ENCODE data around the gene ASPG.

- TF ChIP-seq EZH2 (IDR thresholded peaks at IDR 0.05; ENCODE audit: borderline replicate concordance, low read depth, low read length, severe bottlenecking) (no peak), CTCF (IDR thresholded peaks at IDR 0.05; ENCODE audit: extremely low read depth in 1 of 2, insufficient read depth in 1 of 2, low read depth in 1 of 2, low read length in 2 of 2) (no peak), MYC (IDR thresholded peaks at IDR 0.05; ENCODE audit: low read depth, low read length) (no peak), POLR2A (IDR thresholded peaks at IDR 0.05; ENCODE audit: low read depth, low read length) (no peak), POLR2AphosphoS5 (IDR thresholded peaks at IDR 0.05; ENCODE audit: insufficient read depth, low read depth, low read length) (no peak), JUN (IDR thresholded peaks at IDR 0.05; ENCODE audit: borderline replicate concordance, insufficient read depth, insufficient read length, low read depth) (no peak), FOS (IDR thresholded peaks at IDR 0.05; ENCODE audit: borderline replicate concordance, insufficient read depth, low read length) (no peak), GATA2 (IDR thresholded peaks at IDR 0.05; ENCODE audit: insufficient read depth, insufficient read length, low read depth, low read length) (no peak)
- TF ChIP-seq, protein P1, sequence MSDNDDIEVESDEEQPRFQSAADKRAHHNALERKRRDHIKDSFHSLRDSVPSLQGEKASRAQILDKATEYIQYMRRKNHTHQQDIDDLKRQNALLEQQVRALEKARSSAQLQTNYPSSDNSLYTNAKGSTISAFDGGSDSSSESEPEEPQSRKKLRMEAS (IDR thresholded peaks at IDR 0.05; ENCODE audit: insufficient read depth, insufficient read length), result no peak
These were observed 47.5 kb downstream of the ASPG start for GRCh38 chr14:104132981-104133380.

Measured in endothelial cell of umbilical vein (primary cell).